Epithelial cell of proximal tubule (primary cell): ENCODE data around the gene CLEC6A. TPM values are rescaled to one million over a fixed set of nuclear protein-coding genes. Genes with fewer than 3 reads are reported as not detected.

Experiments used
- DNase-seq: peaks from one replicate; pipeline ENCODE4 v3.0.0-alpha.2; 2011; ENCODE audit warnings: low read depth
- H3K4me3 ChIP-seq: 2 replicates; pipeline ENCODE4 v1.5.1; 2011; ENCODE audit warnings: low read depth, mild to moderate bottlenecking, low read length
- CTCF ChIP-seq: conservative IDR thresholded peaks from 2 replicates; pipeline ENCODE4 v1.5.1; 2012; ENCODE audit warnings: low read depth, mild to moderate bottlenecking, low read length
- total RNA-seq: library from RNA; depleted of rRNA; stranded (reverse); fragments of >200 nt; gene quantifications from 2 replicates; pipeline ENCODE4 v1.2.3, GENCODE V29; 2015

The CLEC6A gene
- total RNA-seq, 1 donor from 2014 or later = not detected

GRCh38 chr12:8499616-8500015, 43.9 kb downstream of the CLEC6A start:
- peak; percentile 61 for TF ChIP-seq CTCF
- H3K4me3 ChIP-seq = no peak overlapping the region
- no peak for DNase-seq

- no peak for TF ChIP-seq CTCF
- no peak for DNase-seq
- no peak overlapping the region for H3K4me3 ChIP-seq
Observed at GRCh38 chr12:8501720-8502119, 46.0 kb downstream of the CLEC6A start.

- TF ChIP-seq CTCF = no peak
- no peak overlapping the region for H3K4me3 ChIP-seq
- no peak for DNase-seq
Observed at GRCh38 chr12:8504351-8504750, 48.6 kb downstream of the CLEC6A start.

- no peak for DNase-seq
- TF ChIP-seq CTCF = no peak
- H3K4me3 ChIP-seq = no peak overlapping the region
Observed at GRCh38 chr12:8507596-8507995, 51.8 kb downstream of the CLEC6A start.

GRCh38 chr12:8508223-8508622, 52.5 kb downstream of the CLEC6A start:
- no peak for TF ChIP-seq CTCF
- no peak for DNase-seq
- H3K4me3 ChIP-seq = no peak overlapping the region

- TF ChIP-seq CTCF = no peak
- DNase-seq = no peak
Observed at GRCh38 chr12:8508910-8509841, 53.4 kb downstream of the CLEC6A start.

GRCh38 chr12:8513256-8513655, 57.5 kb downstream of the CLEC6A start, which contains the start of gene CLEC4D:
Gene CLEC4D (plus strand): TSS chr12:8513503. CDS start chr12:8513733, 230 bp downstream.
- no peak for DNase-seq
- no peak within 1 kb of the TSS for H3K4me3 ChIP-seq
- no peak for TF ChIP-seq CTCF

More at GRCh38 chr12:8508910-8509841, 53.4 kb downstream of the CLEC6A start:
- H3K4me3 ChIP-seq = no peak overlapping the region
